Immature natural killer cell (primary cell): Measurements from ENCODE around the gene KRTAP5-1. TPM values are rescaled to one million over a fixed set of nuclear protein-coding genes. Genes with fewer than 3 reads are reported as not detected.

Experiments used
- DNase-seq, 3 donors: peaks; one replicate each; pipeline ENCODE4 v3.0.0; 2022; ENCODE audit warnings: mixed read lengths in 1 of 3
- H3K27ac Mint-ChIP-seq, 6 donors: one replicate each; pipeline ENCODE4 v1.8.0; 2020; ENCODE audit warnings: mixed read lengths in 6 of 6, mild to moderate bottlenecking in 5 of 6, inconsistent platforms in 4 of 6, moderate library complexity in 3 of 6
- H3K27me3 Mint-ChIP-seq, 3 donors: one replicate each; pipeline ENCODE4 v1.8.0; 2020 to 2021; ENCODE audit warnings: low read depth in 3 of 3, mild to moderate bottlenecking in 3 of 3, mixed read lengths in 3 of 3, moderate library complexity in 3 of 3, inconsistent platforms in 1 of 3
- H3K36me3 Mint-ChIP-seq, 3 donors: one replicate each; pipeline ENCODE4 v1.8.0; 2020; ENCODE audit warnings: mixed read lengths in 3 of 3, inconsistent platforms in 2 of 3, mild to moderate bottlenecking in 2 of 3
- H3K4me1 Mint-ChIP-seq, 2 donors: one replicate each; pipeline ENCODE4 v1.8.0; 2020; ENCODE audit warnings: inconsistent platforms in 2 of 2, mild to moderate bottlenecking in 2 of 2, mixed read lengths in 2 of 2, moderate library complexity in 1 of 2
- H3K4me3 Mint-ChIP-seq, 5 donors: one replicate each; pipeline ENCODE4 v1.8.0; 2020; ENCODE audit warnings: mild to moderate bottlenecking in 5 of 5, mixed read lengths in 5 of 5, inconsistent platforms in 3 of 5, moderate library complexity in 3 of 5
- H3K9me3 Mint-ChIP-seq, 6 donors: one replicate each; pipeline ENCODE4 v1.8.0; 2020; ENCODE audit warnings: mild to moderate bottlenecking in 6 of 6, mixed read lengths in 6 of 6, inconsistent platforms in 4 of 6, moderate library complexity in 3 of 6
- polyA plus RNA-seq, 3 donors: library from polyadenylated mRNA; unstranded; fragments of 300-500 nt; fragmentation: Illumina TruSeq; gene quantifications; one replicate each; pipeline ENCODE4 v1.2.3, GENCODE V29; 2021

KRTAP5-1 gene
- polyA plus RNA-seq, 3 donors from 2014 or later: not detected

GRCh38 chr11:1546077-1546535, 39.0 kb downstream of the KRTAP5-1 start:
- DNase-seq: no peak
- Mint-ChIP-seq H3K4me3 (peak overlapping the region in 2 of 5 donors; percentile 3 to 44), H3K9me3 (no peaks in the 10 kb centered on the region)

GRCh38 chr11:1545432-1545831, 39.7 kb downstream of the KRTAP5-1 start:
- Mint-ChIP-seq H3K27me3 (peaks cover 6 to 13% (median 11%) of the 10 kb centered on the region in 3 donors), H3K4me1 (peaks cover 0 to 7% of the 10 kb centered on the region in 2 donors), H3K4me3 (no peak overlapping the region), H3K9me3 (no peaks in the 10 kb centered on the region), H3K36me3 (no peaks in the 10 kb centered on the region), H3K27ac (no peak overlapping the region)
- DNase-seq: no peak

More at GRCh38 chr11:1546077-1546535, 39.0 kb downstream of the KRTAP5-1 start:
- Mint-ChIP-seq H3K27me3 (peaks cover 6 to 11% (median 10%) of the 10 kb centered on the region in 3 donors), H3K36me3 (no peaks in the 10 kb centered on the region), H3K27ac (no peak overlapping the region), H3K4me1 (peaks cover 0 to 7% of the 10 kb centered on the region in 2 donors)

GRCh38 chr11:1544536-1544935, 40.5 kb downstream of the KRTAP5-1 start:
- DNase-seq: no peak
- H3K36me3 Mint-ChIP-seq: no peaks in the 10 kb centered on the region

GRCh38 chr11:1543606-1544263, 41.3 kb downstream of the KRTAP5-1 start:
- no peak for DNase-seq
- H3K36me3 Mint-ChIP-seq: no peaks in the 10 kb centered on the region
- H3K9me3 Mint-ChIP-seq: no peaks in the 10 kb centered on the region
- peaks cover 10 to 15% (median 11%) of the 10 kb centered on the region in 3 donors for H3K27me3 Mint-ChIP-seq
- no peak overlapping the region for H3K4me3 Mint-ChIP-seq
- H3K4me1 Mint-ChIP-seq: peaks cover 0 to 7% of the 10 kb centered on the region in 2 donors
- no peak overlapping the region for H3K27ac Mint-ChIP-seq

More at GRCh38 chr11:1544536-1544935, 40.5 kb downstream of the KRTAP5-1 start:
- peaks cover 0 to 7% of the 10 kb centered on the region in 2 donors for H3K4me1 Mint-ChIP-seq
- no peak overlapping the region for H3K27ac Mint-ChIP-seq
- peaks cover 10 to 14% (median 12%) of the 10 kb centered on the region in 3 donors for H3K27me3 Mint-ChIP-seq
- no peak overlapping the region for H3K4me3 Mint-ChIP-seq
- no peaks in the 10 kb centered on the region for H3K9me3 Mint-ChIP-seq

GRCh38 chr11:1542267-1542666, 42.8 kb downstream of the KRTAP5-1 start:
- H3K36me3 Mint-ChIP-seq: no peaks in the 10 kb centered on the region
- no peak overlapping the region for H3K27ac Mint-ChIP-seq
- H3K4me1 Mint-ChIP-seq: peaks cover 0 to 3% of the 10 kb centered on the region in 2 donors
- H3K4me3 Mint-ChIP-seq: no peak overlapping the region
- H3K9me3 Mint-ChIP-seq: no peaks in the 10 kb centered on the region
- peaks cover 11 to 16% (median 12%) of the 10 kb centered on the region in 3 donors for H3K27me3 Mint-ChIP-seq
- no peak for DNase-seq

- Mint-ChIP-seq H3K4me3 (no peak overlapping the region), H3K36me3 (no peaks in the 10 kb centered on the region), H3K27ac (no peak overlapping the region), H3K4me1 (peaks cover 3 to 7% of the 10 kb centered on the region in 2 donors), H3K9me3 (no peaks in the 10 kb centered on the region), H3K27me3 (peaks cover 11 to 16% (median 12%) of the 10 kb centered on the region in 3 donors)
- DNase-seq: no peak
Observed at GRCh38 chr11:1541474-1542204, 43.4 kb downstream of the KRTAP5-1 start.

- H3K9me3 Mint-ChIP-seq: no peaks in the 10 kb centered on the region
- DNase-seq: no peak
- peaks cover 14 to 18% of the 10 kb centered on the region in 2 donors for H3K4me1 Mint-ChIP-seq
- H3K36me3 Mint-ChIP-seq: no peaks in the 10 kb centered on the region
- peaks cover 4 to 9% (median 8%) of the 10 kb centered on the region in 3 donors for H3K27me3 Mint-ChIP-seq
- H3K27ac Mint-ChIP-seq: no peak overlapping the region
- no peak overlapping the region for H3K4me3 Mint-ChIP-seq
Observed at GRCh38 chr11:1540074-1540473, 45.0 kb downstream of the KRTAP5-1 start.

GRCh38 chr11:1538153-1538552, 46.9 kb downstream of the KRTAP5-1 start:
- Mint-ChIP-seq H3K9me3 (peaks cover 0 to 2% (median 0%) of the 10 kb centered on the region in 6 donors), H3K27me3 (peaks cover 2 to 8% (median 8%) of the 10 kb centered on the region in 3 donors), H3K36me3 (no peaks in the 10 kb centered on the region), H3K4me3 (peak overlapping the region in 1 of 5 donors; percentile 47), H3K4me1 (peaks cover 27 to 35% of the 10 kb centered on the region in 2 donors), H3K27ac (peak overlapping the region in 1 of 6 donors; percentile 59)
- no peak for DNase-seq

- peaks cover 0 to 3% (median 0%) of the 10 kb centered on the region in 6 donors for H3K9me3 Mint-ChIP-seq
- peaks cover 2 to 9% (median 8%) of the 10 kb centered on the region in 3 donors for H3K27me3 Mint-ChIP-seq
- H3K27ac Mint-ChIP-seq: no peak overlapping the region
- no peak overlapping the region for H3K4me3 Mint-ChIP-seq
- no peaks in the 10 kb centered on the region for H3K36me3 Mint-ChIP-seq
- H3K4me1 Mint-ChIP-seq: peaks cover 41 to 54% of the 10 kb centered on the region in 2 donors
- DNase-seq: no peak
Observed at GRCh38 chr11:1536065-1536843, 48.8 kb downstream of the KRTAP5-1 start.

- Mint-ChIP-seq H3K4me3 (no peak overlapping the region), H3K27me3 (peaks cover 0 to 8% (median 4%) of the 10 kb centered on the region in 3 donors), H3K36me3 (no peaks in the 10 kb centered on the region), H3K9me3 (peaks cover 0 to 3% (median 0%) of the 10 kb centered on the region in 6 donors), H3K4me1 (peaks cover 49 to 64% of the 10 kb centered on the region in 2 donors), H3K27ac (no peak overlapping the region)
- DNase-seq: no peak
Observed at GRCh38 chr11:1534682-1535081, 50.4 kb downstream of the KRTAP5-1 start.

Other genes starting within 250 kb of the KRTAP5-1 start
- gene BRSK2, start 195.3 kb downstream of the KRTAP5-1 start, polyA plus RNA-seq: under 1 TPM in 1 of 3 donors, not detected in 2; 0.12 TPM
- gene MOB2, start 98.5 kb downstream of the KRTAP5-1 start, polyA plus RNA-seq: 10 to 100 TPM; 43.7 to 70.9 (median 68.8) TPM
- under 1 TPM in 1 of 3 donors, not detected in 2; 0.07 TPM for gene DUSP8, start 13.0 kb downstream of the KRTAP5-1 start, polyA plus RNA-seq
- gene KRTAP5-2, start 13.0 kb upstream of the KRTAP5-1 start, polyA plus RNA-seq: not detected
- gene KRTAP5-3, start 23.2 kb upstream of the KRTAP5-1 start, polyA plus RNA-seq: not detected
- not detected for gene KRTAP5-4, start 36.9 kb upstream of the KRTAP5-1 start, polyA plus RNA-seq
- not detected for gene KRTAP5-5, start 44.5 kb upstream of the KRTAP5-1 start, polyA plus RNA-seq
- not detected for gene KRTAP5-6, start 111.9 kb upstream of the KRTAP5-1 start, polyA plus RNA-seq
- under 1 TPM; 0.09 to 0.93 (median 0.39) TPM for gene IFITM10, start 165.3 kb upstream of the KRTAP5-1 start, polyA plus RNA-seq
- 100 to 1,000 TPM; 471 to 795 (median 488) TPM for gene CTSD, start 178.6 kb upstream of the KRTAP5-1 start, polyA plus RNA-seq
- not detected for gene SYT8, start 249.7 kb upstream of the KRTAP5-1 start, polyA plus RNA-seq